RWPE1 (cell line): ENCODE results near the gene CLEC18A.

Experiments used
- CTCF ChIA-PET: fragments of 350-600 bp; sonication (Branson Sonifier 250); formaldehyde crosslinking; extraction: SDS; loops from one replicate; lab custom pipeline; 2021; lab: Yijun Ruan, JAX
- POLR2A ChIA-PET: fragments of 400-600 bp; formaldehyde crosslinking; extraction: SDS; loops from one replicate; lab custom pipeline; 2020; ENCODE audit warnings: antibody characterized with exemption; ENCODE audit not compliant: low non-redundant PET; lab: Yijun Ruan, JAX
- DNase-seq: peaks from one replicate; pipeline ENCODE4 v3.0.0; 2012; ENCODE audit warnings: low spot score
- H3K27ac ChIP-seq: fragments of 450-650 bp; 2 replicates; pipeline ENCODE4 v1.5.1; 2017
- TF ChIP-seq, protein P1 (sequence below): fragments of 450-650 bp; conservative IDR thresholded peaks from 2 replicates; pipeline ENCODE4 v1.5.1; 2017; ENCODE audit warnings: low read depth, mild to moderate bottlenecking

The CLEC18A gene

DNA sequence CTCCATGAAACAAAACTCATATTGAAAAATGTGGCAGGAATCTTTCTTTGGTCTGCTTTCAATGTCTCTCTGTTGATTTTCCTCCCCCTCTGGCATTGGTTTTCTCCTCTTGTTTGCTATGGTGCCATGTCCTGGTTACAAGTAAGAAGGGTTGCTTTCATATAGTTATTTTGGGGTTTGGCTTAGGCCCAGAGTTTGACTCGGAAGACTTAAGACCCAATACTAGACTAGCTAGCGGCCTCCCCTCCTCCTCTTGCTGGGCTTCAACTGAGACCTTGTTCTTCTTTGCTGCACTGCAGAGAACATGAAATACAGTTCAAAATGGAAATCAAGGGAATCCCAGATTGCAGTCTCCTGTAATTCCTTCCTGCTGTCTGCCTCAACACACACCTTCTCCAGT lies 30.0 kb upstream of the CLEC18A start:
- ChIA-PET CTCF (interaction anchor here (1.5 kb wide), 1 partner anchor 9 kb away, joined by 5 read pairs; no protein-coding TSS in a partner anchor), POLR2A (no interaction called here)
- TF ChIP-seq, protein P1, sequence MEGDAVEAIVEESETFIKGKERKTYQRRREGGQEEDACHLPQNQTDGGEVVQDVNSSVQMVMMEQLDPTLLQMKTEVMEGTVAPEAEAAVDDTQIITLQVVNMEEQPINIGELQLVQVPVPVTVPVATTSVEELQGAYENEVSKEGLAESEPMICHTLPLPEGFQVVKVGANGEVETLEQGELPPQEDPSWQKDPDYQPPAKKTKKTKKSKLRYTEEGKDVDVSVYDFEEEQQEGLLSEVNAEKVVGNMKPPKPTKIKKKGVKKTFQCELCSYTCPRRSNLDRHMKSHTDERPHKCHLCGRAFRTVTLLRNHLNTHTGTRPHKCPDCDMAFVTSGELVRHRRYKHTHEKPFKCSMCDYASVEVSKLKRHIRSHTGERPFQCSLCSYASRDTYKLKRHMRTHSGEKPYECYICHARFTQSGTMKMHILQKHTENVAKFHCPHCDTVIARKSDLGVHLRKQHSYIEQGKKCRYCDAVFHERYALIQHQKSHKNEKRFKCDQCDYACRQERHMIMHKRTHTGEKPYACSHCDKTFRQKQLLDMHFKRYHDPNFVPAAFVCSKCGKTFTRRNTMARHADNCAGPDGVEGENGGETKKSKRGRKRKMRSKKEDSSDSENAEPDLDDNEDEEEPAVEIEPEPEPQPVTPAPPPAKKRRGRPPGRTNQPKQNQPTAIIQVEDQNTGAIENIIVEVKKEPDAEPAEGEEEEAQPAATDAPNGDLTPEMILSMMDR, result no peak
- DNase-seq, result no peak
- H3K27ac ChIP-seq, result no peak overlapping the region

DNA sequence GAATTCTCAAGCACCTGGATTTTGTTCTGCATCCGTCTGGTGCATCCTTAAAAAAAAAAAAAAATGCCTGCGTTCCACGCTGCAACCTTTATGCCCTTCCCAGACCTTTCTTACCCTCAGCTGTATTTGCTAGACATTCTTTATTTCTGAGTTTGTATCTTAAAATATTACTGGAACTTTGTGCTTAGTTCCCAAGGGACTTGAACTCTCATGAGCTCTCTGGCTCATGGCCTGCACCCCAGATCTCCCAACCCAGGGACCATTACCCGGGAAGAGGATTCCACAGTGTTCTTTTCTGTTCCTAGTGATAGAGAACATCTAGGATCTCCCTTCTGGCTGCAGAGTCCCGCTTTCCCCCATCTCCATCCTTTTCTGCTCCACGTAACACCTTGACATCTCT lies 28.9 kb upstream of the CLEC18A start:
- CTCF ChIA-PET, result no interaction called here

DNA sequence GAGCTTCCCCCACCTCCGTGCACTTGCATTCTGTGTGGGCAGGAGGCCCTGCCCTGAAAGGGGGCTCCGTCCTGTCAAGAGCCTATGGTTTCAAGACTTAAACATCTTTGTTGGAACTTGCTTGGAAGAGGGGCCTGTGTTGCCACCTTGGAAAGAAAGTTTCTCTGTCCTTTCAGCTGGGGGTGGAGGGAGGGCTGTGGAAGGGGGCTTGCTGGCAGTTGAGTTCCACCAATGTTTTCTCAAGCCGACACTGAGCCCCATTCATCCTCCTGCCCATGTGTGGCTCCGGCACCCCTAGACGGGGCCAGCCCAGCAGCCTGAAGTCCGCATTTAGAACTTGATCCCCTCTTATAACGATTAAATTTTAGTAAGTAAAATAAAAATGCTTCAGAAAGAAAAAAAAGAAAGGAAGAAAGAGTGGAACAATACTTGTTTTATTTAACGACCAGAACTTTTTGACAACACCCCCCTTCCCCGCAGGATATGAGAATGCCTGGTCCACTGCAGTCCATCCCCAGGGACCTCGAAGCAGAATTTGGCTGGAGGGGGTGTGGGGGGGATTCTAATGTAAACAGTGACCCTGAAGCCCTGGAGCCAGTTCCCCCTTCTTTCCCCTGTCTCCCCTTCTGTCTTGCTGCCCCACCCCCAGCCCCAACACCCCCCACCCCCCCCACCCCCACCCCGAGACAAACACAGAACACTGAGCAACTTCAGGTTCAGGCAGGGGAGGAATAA lies 26.9 kb upstream of the CLEC18A start:
- TF ChIP-seq, protein P1, result no peak
- no peak overlapping the region for H3K27ac ChIP-seq
- DNase-seq, result no peak
- POLR2A ChIA-PET, result no interaction called here
- CTCF ChIA-PET, result no interaction called here

More for the DNA sequence above, 28.9 kb upstream of the CLEC18A start:
- POLR2A ChIA-PET, result no interaction called here
- no peak for DNase-seq
- H3K27ac ChIP-seq, result no peak overlapping the region
- TF ChIP-seq, protein P1, result no peak

DNA sequence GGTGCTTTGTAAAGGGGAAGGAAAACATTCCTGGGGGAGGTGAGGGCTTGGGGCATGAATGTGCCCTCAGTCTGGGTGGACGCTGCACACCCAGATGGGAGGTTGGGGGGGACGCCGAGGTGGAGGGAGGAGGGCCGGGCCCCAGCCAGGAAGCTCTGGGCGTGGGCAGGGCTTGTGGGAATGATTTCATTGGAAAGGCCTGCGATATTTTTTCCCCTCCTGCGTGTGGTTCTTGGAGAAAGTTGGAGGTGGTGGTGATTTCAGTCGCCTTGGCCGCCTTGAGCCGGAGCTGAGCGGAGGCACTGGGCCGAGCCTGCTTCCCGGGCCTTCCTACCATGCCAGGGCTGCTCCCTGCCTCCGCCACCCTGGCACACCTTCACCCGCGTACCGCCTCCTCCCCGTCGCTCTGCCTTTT lies 26.4 kb upstream of the CLEC18A start:
- no peak for DNase-seq
- TF ChIP-seq, protein P1, result no peak
- POLR2A ChIA-PET, result no interaction called here
- no peak overlapping the region for H3K27ac ChIP-seq
- CTCF ChIA-PET, result no interaction called here

DNA sequence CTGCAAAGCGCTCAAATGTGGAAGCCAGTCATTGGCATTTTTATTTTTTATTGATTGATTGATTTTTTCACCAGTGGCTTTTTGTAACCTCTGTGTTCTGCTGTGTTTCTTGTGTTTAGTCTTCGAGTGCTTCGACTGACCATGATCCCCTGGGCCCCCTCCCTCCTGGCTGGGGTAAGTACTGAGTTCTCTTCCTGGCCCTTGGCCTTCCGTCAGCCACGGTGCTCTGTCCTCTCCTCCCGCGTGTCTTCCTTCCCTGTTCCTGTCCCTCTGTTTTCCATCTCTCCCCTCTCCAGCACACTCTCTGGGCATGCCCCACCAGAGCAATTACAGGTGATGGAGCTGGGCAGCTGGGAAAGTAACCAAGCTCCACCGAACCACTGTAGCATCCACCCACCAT lies 25.8 kb upstream of the CLEC18A start:
- CTCF ChIA-PET, result interaction anchor here (0.6 kb wide), 2 partner anchors 15 to 171 kb away, joined by 3 to 4 read pairs; partner anchors contain the start of gene NOB1
- no peak overlapping the region for H3K27ac ChIP-seq
- DNase-seq, result no peak
- TF ChIP-seq, protein P1, result no peak
- POLR2A ChIA-PET, result no interaction called here

DNA sequence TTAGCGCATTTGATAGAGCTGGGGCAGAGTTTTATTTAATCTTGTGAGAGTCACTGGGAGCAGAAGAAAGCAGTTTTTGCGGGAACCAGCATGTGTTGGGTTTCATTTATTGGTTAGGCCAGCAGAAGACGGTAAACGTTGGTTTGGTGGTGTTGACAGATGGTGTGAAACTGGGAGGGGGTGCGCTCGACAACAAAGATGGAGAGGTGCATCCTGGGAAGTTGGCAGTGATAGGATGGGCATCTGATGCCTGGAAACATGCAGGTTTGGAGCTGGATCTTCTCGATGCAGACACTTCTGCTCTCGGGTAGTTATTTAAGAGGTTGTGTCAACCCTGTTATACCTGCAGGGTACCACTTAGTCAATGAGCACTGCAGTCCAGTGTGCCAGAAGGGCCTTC lies 24.9 kb upstream of the CLEC18A start:
- H3K27ac ChIP-seq, result no peak overlapping the region
- no peak for DNase-seq
- CTCF ChIA-PET, result no interaction called here
- TF ChIP-seq, protein P1, result no peak
- POLR2A ChIA-PET, result no interaction called here
